ENCODE measurements around the gene NTN3. TPM values are rescaled to one million over a fixed set of nuclear protein-coding genes. Genes with fewer than 3 reads are reported as not detected.

Gene NTN3
- total and polyA plus RNA-seq, 9 donors, result 0.12 to 0.34 (median 0.19) TPM; not detected in 5

- no peak for TF ChIP-seq EP300 (IDR thresholded peaks at IDR 0.05)
- TF ChIP-seq, protein P1, sequence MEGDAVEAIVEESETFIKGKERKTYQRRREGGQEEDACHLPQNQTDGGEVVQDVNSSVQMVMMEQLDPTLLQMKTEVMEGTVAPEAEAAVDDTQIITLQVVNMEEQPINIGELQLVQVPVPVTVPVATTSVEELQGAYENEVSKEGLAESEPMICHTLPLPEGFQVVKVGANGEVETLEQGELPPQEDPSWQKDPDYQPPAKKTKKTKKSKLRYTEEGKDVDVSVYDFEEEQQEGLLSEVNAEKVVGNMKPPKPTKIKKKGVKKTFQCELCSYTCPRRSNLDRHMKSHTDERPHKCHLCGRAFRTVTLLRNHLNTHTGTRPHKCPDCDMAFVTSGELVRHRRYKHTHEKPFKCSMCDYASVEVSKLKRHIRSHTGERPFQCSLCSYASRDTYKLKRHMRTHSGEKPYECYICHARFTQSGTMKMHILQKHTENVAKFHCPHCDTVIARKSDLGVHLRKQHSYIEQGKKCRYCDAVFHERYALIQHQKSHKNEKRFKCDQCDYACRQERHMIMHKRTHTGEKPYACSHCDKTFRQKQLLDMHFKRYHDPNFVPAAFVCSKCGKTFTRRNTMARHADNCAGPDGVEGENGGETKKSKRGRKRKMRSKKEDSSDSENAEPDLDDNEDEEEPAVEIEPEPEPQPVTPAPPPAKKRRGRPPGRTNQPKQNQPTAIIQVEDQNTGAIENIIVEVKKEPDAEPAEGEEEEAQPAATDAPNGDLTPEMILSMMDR (IDR thresholded peaks at IDR 0.05), result no peak
- no peak for TF ChIP-seq POLR2A (IDR thresholded peaks at IDR 0.05)
- Histone ChIP-seq H3K4me3 (no peak overlapping the region), H3K27ac (no peak overlapping the region), H3K27me3 (peaks cover 6% of the 10 kb centered on the region), H3K36me3 (no peaks in the 10 kb centered on the region), H3K4me1 (ENCODE audit: insufficient read depth) (peaks cover 8% of the 10 kb centered on the region), H3K9me3 (no peaks in the 10 kb centered on the region)
- WGBS, 3 donors, result 75 to 84% (median 76%) methylated on average over 7 of the region's 7 CpGs
- intact Hi-C loops (cut with DNase I), result no loop called here
- DNase-seq, result no peak
These were observed 879 bp upstream of the NTN3 start for GRCh38 chr16:2470234-2470601.

- WGBS, 3 donors, result 22 to 43% (median 27%) methylated on average over 6 to 9 of the region's 9 CpGs
- Histone ChIP-seq H3K27ac (no peak overlapping the region), H3K4me1 (ENCODE audit: insufficient read depth) (peaks cover 10% of the 10 kb centered on the region), H3K27me3 (peaks cover 6% of the 10 kb centered on the region), H3K36me3 (no peaks in the 10 kb centered on the region), H3K4me3 (no peak overlapping the region), H3K9me3 (no peaks in the 10 kb centered on the region)
- TF ChIP-seq, protein P1 (IDR thresholded peaks at IDR 0.05), result no peak
- no peak for TF ChIP-seq POLR2A (IDR thresholded peaks at IDR 0.05)
- no peak for TF ChIP-seq EP300 (IDR thresholded peaks at IDR 0.05)
- intact Hi-C loops (cut with DNase I), result no loop called here
- no peak for DNase-seq
These were observed 488 bp upstream of the NTN3 start for GRCh38 chr16:2470603-2471015.

DNA sequence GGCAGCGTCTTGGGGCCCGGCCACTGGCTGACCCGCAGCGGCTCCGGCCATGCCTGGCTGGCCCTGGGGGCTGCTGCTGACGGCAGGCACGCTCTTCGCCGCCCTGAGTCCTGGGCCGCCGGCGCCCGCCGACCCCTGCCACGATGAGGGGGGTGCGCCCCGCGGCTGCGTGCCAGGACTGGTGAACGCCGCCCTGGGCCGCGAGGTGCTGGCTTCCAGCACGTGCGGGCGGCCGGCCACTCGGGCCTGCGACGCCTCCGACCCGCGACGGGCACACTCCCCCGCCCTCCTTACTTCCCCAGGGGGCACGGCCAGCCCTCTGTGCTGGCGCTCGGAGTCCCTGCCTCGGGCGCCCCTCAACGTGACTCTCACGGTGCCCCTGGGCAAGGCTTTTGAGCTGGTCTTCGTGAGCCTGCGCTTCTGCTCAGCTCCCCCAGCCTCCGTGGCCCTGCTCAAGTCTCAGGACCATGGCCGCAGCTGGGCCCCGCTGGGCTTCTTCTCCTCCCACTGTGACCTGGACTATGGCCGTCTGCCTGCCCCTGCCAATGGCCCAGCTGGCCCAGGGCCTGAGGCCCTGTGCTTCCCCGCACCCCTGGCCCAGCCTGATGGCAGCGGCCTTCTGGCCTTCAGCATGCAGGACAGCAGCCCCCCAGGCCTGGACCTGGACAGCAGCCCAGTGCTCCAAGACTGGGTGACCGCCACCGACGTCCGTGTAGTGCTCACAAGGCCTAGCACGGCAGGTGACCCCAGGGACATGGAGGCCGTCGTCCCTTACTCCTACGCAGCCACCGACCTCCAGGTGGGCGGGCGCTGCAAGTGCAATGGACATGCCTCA lies 773 bp downstream of the NTN3 start:
- intact Hi-C loops (cut with DNase I), result no loop called here
- Histone ChIP-seq H3K36me3 (no peaks in the 10 kb centered on the region), H3K9me3 (no peaks in the 10 kb centered on the region), H3K4me3 (no peak overlapping the region), H3K27ac (no peak overlapping the region), H3K27me3 (peaks cover 6% of the 10 kb centered on the region), H3K4me1 (ENCODE audit: insufficient read depth) (peaks cover 12% of the 10 kb centered on the region)
- 36 to 44% (median 42%) methylated on average over 37 to 61 of the region's 61 CpGs for WGBS, 3 donors
- TF ChIP-seq, protein P1 (IDR thresholded peaks at IDR 0.05), result no peak
- TF ChIP-seq EP300 (IDR thresholded peaks at IDR 0.05) (no peak), POLR2A (IDR thresholded peaks at IDR 0.05) (no peak)
- peak in 1 of 5 donors; percentile 38 for DNase-seq

DNA sequence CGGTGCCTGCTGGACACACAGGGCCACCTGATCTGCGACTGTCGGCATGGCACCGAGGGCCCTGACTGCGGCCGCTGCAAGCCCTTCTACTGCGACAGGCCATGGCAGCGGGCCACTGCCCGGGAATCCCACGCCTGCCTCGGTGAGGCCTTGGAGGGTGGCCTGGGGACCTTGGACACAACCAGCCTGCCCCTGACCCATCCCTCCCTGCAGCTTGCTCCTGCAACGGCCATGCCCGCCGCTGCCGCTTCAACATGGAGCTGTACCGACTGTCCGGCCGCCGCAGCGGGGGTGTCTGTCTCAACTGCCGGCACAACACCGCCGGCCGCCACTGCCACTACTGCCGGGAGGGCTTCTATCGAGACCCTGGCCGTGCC lies 1.4 kb downstream of the NTN3 start:
- H3K4me1 ChIP-seq (ENCODE audit: insufficient read depth), result peaks cover 12% of the 10 kb centered on the region
- intact Hi-C loops (cut with DNase I), result no loop called here
- H3K4me3 ChIP-seq, result no peak overlapping the region
- no peaks in the 10 kb centered on the region for H3K36me3 ChIP-seq
- DNase-seq, result no peak
- no peak overlapping the region for H3K27ac ChIP-seq
- no peak for TF ChIP-seq EP300 (IDR thresholded peaks at IDR 0.05)
- TF ChIP-seq, protein P1 (IDR thresholded peaks at IDR 0.05), result no peak
- no peak for TF ChIP-seq POLR2A (IDR thresholded peaks at IDR 0.05)
- WGBS, 3 donors, result 92 to 95% (median 93%) methylated on average over 27 of the region's 27 CpGs
- peaks cover 6% of the 10 kb centered on the region for H3K27me3 ChIP-seq
- H3K9me3 ChIP-seq, result no peaks in the 10 kb centered on the region
